CD4-positive, alpha-beta T cell (primary cell): Measurements from ENCODE around the gene DNAH6. TPM values are rescaled to one million over a fixed set of nuclear protein-coding genes. Genes with fewer than 3 reads are reported as not detected.

Source experiments
- ATAC-seq: fragments of 200-7000 bp; cut with Tn5 transposase; one replicate; pipeline ENCODE4 v1.10.0; 2022; ENCODE audit warnings: mild to moderate bottlenecking; ENCODE audit not compliant: poor library complexity
- CTCF ChIA-PET: fragments of 350-600 bp; sonication (Branson Sonifier 250); formaldehyde crosslinking; loops from one replicate; lab custom pipeline; 2021; ENCODE audit warnings: antibody characterized with exemption, inconsistent platforms; lab: Charles Lee
- POLR2A ChIA-PET: fragments of 350-600 bp; sonication (Branson Sonifier 250); formaldehyde crosslinking; loops from one replicate; lab custom pipeline; 2021; ENCODE audit warnings: antibody characterized with exemption, inconsistent platforms; lab: Charles Lee
- DNase-seq, 14 experiments: peaks; one replicate each; pipeline ENCODE4 v3.0.0-alpha.2; 2013 to 2020; ENCODE audit warnings: mixed read lengths in 2 of 14
- H3K27ac ChIP-seq, 2 donors: one replicate each; pipeline versions ENCODE4 v1.5.1 to v1.7.0; 2013; ENCODE audit warnings: low read length in 2 of 2, low read depth in 1 of 2, mild to moderate bottlenecking in 1 of 2
- H3K27me3 ChIP-seq, 2 experiments: 1 replicate in 1 of 2; 2 replicates in 1 of 2; pipeline versions ENCODE4 v1.6.1 to v1.7.0; 2013; ENCODE audit warnings: low read length in 2 of 2, control low read depth in 1 of 2, mild to moderate bottlenecking in 1 of 2, moderate library complexity in 1 of 2; ENCODE audit not compliant: insufficient read depth in 2 of 2, control insufficient read depth in 1 of 2
- H3K36me3 ChIP-seq: one replicate; pipeline ENCODE4 v1.6.1; 2013; ENCODE audit warnings: low read length, control low read depth; ENCODE audit not compliant: insufficient read depth
- H3K4me1 ChIP-seq: one replicate; pipeline ENCODE4 v1.6.1; 2013; ENCODE audit warnings: low read length, control low read depth; ENCODE audit not compliant: insufficient read depth
- H3K4me3 ChIP-seq: one replicate; pipeline ENCODE4 v1.5.1; 2013; ENCODE audit warnings: mild to moderate bottlenecking, low read length, moderate library complexity
- H3K9me3 ChIP-seq, 2 experiments: 1 replicate in 1 of 2; 2 replicates in 1 of 2; pipeline versions ENCODE4 v1.6.1 to v1.7.0; 2013; ENCODE audit warnings: low read length in 2 of 2, mild to moderate bottlenecking in 2 of 2, control low read depth in 1 of 2, moderate library complexity in 1 of 2; ENCODE audit not compliant: control insufficient read depth in 1 of 2, insufficient read depth in 1 of 2
- H3K27ac Mint-ChIP-seq: one replicate; pipeline ENCODE4 v1.8.0; 2020; ENCODE audit warnings: mixed read lengths
- H3K27me3 Mint-ChIP-seq: one replicate; pipeline ENCODE4 v1.8.0; 2021; ENCODE audit warnings: mixed read lengths
- H3K36me3 Mint-ChIP-seq: one replicate; pipeline ENCODE4 v1.8.0; 2021; ENCODE audit warnings: low read depth, mixed read lengths
- H3K4me1 Mint-ChIP-seq: one replicate; pipeline ENCODE4 v1.8.0; 2021; ENCODE audit warnings: low read depth, mixed read lengths
- H3K4me3 Mint-ChIP-seq: one replicate; pipeline ENCODE4 v1.8.0; 2020; ENCODE audit warnings: mild to moderate bottlenecking, mixed read lengths
- H3K9me3 Mint-ChIP-seq: one replicate; pipeline ENCODE4 v1.8.0; 2020; ENCODE audit warnings: mixed read lengths
- CTCF ChIP-seq: fragments of 200-600 bp; IDR thresholded peaks from one replicate; pipeline ENCODE4 v1.8.0; 2022; ENCODE audit warnings: antibody characterized with exemption, mild to moderate bottlenecking
- intact Hi-C, 2 experiments: fragments of 100-400 bp; cut with DNase I in 1 of 2; cut with micrococcal nuclease in 1 of 2; formaldehyde crosslinking; loops; one replicate each; pipeline versions ENCODE4 v1.15.1 to v1.9.0; 2023 to 2025; cut with DNase I, micrococcal nuclease
- total RNA-seq, 174 experiments: library from RNA in 2 of 174; stranded (reverse) in 2 of 174; gene quantifications; one replicate each; pipeline ENCODE4 v1.2.3 and lab custom pipeline; 2021 to 2026

DNAH6 gene
- total RNA-seq, 2 experiments from 2014 or later = 0.59 to 1.2 TPM

GRCh38 chr2:84640411-84640810 is 124.1 kb downstream of the DNAH6 start:
- no peak overlapping the region for H3K27ac Mint-ChIP-seq
- ChIA-PET CTCF (no interaction called here), POLR2A (no interaction called here)
- intact Hi-C loops = no loop called here
- ATAC-seq (no peak), DNase-seq (no peak)
- Histone ChIP-seq H3K27me3 (no peaks in the 10 kb centered on the region), H3K4me1 (no peaks in the 10 kb centered on the region), H3K9me3 (no peaks in the 10 kb centered on the region), H3K36me3 (no peaks in the 10 kb centered on the region), H3K27ac (no peak overlapping the region), H3K4me3 (no peak overlapping the region)
- H3K4me3 Mint-ChIP-seq = no peak overlapping the region
- H3K36me3 Mint-ChIP-seq = peaks cover 14% of the 10 kb centered on the region
- peaks cover 16% of the 10 kb centered on the region for H3K4me1 Mint-ChIP-seq
- H3K9me3 Mint-ChIP-seq = peaks cover 10% of the 10 kb centered on the region
- no peaks in the 10 kb centered on the region for H3K27me3 Mint-ChIP-seq
- TF ChIP-seq CTCF = no peak

DNA sequence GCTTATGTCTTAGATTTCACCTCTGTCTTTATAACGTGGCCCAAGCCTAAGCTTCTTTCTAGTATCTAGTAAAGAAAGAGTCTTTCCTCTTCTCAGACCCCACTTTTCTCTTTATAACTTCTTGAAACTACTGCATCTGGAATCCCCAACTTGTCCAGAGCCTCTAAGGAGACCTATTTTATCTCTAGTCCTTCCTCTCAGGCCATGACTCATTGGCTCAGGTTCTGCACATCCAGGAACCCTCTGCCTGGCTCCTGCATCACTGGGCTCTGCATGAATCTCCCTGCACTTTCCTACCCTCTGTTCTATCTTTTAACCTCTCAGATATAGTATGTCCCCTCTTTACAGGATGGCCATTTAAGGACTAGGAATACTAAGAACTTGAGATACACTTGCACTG is 124.7 kb downstream of the DNAH6 start:
- no peaks in the 10 kb centered on the region for H3K4me1 ChIP-seq
- H3K9me3 Mint-ChIP-seq = peaks cover 10% of the 10 kb centered on the region
- ATAC-seq (no peak), DNase-seq (no peak)
- H3K36me3 Mint-ChIP-seq = peaks cover 14% of the 10 kb centered on the region
- H3K27ac Mint-ChIP-seq = no peak overlapping the region
- intact Hi-C loops = no loop called here
- no peak overlapping the region for H3K4me3 Mint-ChIP-seq
- H3K4me1 Mint-ChIP-seq = peaks cover 11% of the 10 kb centered on the region
- no peaks in the 10 kb centered on the region for H3K9me3 ChIP-seq
- ChIA-PET CTCF (no interaction called here), POLR2A (no interaction called here)
- H3K36me3 ChIP-seq = no peaks in the 10 kb centered on the region
- H3K4me3 ChIP-seq = no peak overlapping the region
- H3K27ac ChIP-seq = no peak overlapping the region
- H3K27me3 Mint-ChIP-seq = no peaks in the 10 kb centered on the region
- H3K27me3 ChIP-seq = no peaks in the 10 kb centered on the region
- no peak for TF ChIP-seq CTCF

GRCh38 chr2:84643991-84644390 is 127.7 kb downstream of the DNAH6 start:
- Histone ChIP-seq H3K27me3 (no peaks in the 10 kb centered on the region), H3K4me1 (peaks cover 3% of the 10 kb centered on the region), H3K9me3 (no peaks in the 10 kb centered on the region), H3K36me3 (no peaks in the 10 kb centered on the region), H3K4me3 (no peak overlapping the region), H3K27ac (no peak overlapping the region)
- no peaks in the 10 kb centered on the region for H3K27me3 Mint-ChIP-seq
- DNase-seq (no peak), ATAC-seq (no peak)
- H3K36me3 Mint-ChIP-seq = peaks cover 14% of the 10 kb centered on the region
- intact Hi-C loops = no loop called here
- no peak overlapping the region for H3K4me3 Mint-ChIP-seq
- peaks cover 28% of the 10 kb centered on the region for H3K4me1 Mint-ChIP-seq
- peaks cover 10% of the 10 kb centered on the region for H3K9me3 Mint-ChIP-seq
- ChIA-PET POLR2A (interaction anchor here (0.7 kb wide), 1 partner anchor 191 kb away, joined by 3 read pairs; no protein-coding TSS in a partner anchor), CTCF (interaction anchor here (0.6 kb wide), 2 partner anchors 32 to 403 kb away, joined by 3 read pairs; no protein-coding TSS in a partner anchor)
- TF ChIP-seq CTCF = no peak
- no peak overlapping the region for H3K27ac Mint-ChIP-seq
